ENCODE data around the gene PCTP. TPM values are rescaled to one million over a fixed set of nuclear protein-coding genes. Genes with fewer than 3 reads are reported as not detected.

Gene PCTP
- total RNA-seq, 1 donor from 2014 or later: 6.5 TPM

GRCh38 chr17:55727275-55727674, 23.6 kb upstream of the PCTP start:
- intact Hi-C loops (cut with micrococcal nuclease): no loop called here

- intact Hi-C loops (cut with micrococcal nuclease): no loop called here
Measured at GRCh38 chr17:55727920-55728319, 22.9 kb upstream of the PCTP start.

DNA sequence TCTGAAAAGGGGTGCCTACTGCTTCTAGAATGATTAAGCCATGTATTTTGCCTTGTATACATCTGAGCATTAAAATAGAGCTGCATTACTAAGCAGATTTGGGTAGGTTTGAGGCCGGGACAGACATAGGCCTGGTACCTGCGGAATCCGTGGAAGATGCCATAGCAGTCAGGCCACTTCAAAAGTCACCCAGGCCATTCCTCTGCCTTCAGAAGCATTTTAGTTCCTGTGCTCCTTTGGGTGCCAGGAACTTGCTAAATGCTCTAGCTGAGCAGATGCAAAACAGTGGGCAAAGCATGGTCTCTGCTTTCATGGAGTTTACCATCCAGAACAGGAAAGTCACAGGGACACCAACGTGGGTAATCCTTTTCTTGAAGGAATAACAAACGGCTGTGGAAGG, 22.5 kb upstream of the PCTP start:
- intact Hi-C loops (cut with micrococcal nuclease): no loop called here

DNA sequence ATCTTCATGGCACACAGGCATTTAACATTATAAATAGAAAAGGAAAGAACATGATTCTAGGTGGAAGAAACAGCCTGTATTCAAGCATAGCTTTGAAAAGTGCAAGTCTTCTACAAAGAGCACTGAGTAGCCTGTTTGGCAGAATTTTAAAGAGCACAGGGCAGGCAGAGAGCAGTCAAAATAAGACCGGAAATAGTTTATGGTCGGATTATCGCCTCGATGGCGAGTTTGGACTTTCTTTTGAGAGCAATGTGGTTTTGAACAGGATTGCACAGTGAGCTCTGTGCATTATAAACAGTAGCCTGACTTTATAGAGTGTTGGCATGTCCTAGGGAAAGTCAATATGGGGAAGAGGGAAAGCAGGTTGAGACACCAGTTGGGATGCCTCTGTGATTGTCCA, 22.0 kb upstream of the PCTP start:
- intact Hi-C loops (cut with micrococcal nuclease): no loop called here

DNA sequence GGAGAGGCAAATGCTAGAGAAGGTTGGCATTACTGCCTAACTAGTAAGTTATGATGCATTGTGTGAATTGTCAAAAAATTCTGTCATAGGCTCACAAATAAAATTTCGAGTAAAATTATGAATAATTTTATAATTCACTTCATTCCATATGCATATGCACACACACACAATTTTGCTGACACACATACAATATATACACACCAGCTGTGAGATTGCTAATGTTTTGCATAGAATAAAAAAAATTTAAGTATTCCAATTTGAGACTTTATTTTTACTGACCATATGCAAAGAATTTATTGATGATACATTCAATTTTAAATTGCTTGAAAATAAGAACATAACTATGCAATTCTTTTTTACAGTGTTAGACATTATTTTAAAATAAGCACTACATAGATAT, 21.4 kb upstream of the PCTP start:
- intact Hi-C loops (cut with micrococcal nuclease): no loop called here

- intact Hi-C loops (cut with micrococcal nuclease): no loop called here
Measured at GRCh38 chr17:55730380-55730779, 20.5 kb upstream of the PCTP start.

DNA sequence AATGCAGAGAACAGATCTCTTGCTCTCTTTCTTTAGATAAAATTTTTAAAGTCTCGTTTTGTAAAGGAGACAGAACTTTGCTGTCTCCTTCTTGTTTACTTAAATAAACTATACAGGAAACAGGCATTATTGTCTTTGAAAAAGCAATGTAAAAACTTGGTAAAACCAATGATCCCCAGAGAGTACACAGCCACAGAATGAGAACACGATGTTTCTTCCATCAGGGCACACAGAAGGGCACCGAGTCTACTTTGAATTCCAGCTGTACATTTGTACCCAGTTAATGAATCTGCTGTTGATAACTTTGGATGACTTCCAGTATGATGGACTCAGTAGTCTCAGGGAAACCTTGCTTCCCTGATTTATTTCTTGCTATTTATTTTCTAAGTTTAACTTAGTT, 20.0 kb upstream of the PCTP start:
- intact Hi-C loops (cut with micrococcal nuclease): no loop called here

DNA sequence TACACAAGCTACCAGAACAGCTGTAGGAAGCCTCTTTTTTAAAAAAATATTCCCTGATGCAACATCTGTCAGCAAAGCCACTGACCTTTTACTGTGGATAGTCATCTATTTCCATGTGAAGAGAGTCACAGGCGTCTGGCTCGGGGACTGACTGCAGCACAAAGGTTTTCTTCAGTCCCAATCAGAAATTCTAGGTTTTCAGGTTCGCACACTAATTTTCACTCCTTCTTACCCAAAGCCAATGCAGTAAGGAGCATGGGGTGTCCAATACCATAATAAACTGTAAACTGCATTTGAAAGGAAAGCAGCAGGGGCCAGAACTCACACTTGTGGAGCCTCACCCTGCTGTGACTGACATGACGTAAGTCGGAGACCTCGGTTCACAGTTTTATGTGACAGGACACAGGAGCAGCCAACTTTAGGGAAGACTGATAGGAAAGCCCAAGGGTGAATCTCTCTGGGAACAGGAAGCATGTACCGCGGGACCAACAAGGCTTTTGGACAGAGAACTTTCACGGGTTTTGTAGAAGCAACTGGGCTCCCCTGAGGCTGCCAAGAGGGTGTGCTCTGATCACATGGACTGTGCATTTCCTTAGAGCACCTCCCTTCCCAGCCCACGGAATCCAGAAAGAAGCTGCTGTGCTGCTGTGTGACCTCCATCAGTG, 19.1 kb upstream of the PCTP start:
- intact Hi-C loops (cut with micrococcal nuclease): no loop called here

GRCh38 chr17:55734128-55734781, 16.6 kb upstream of the PCTP start:
- intact Hi-C loops (cut with micrococcal nuclease): no loop called here

- intact Hi-C loops (cut with micrococcal nuclease): loop anchor here (1.0 to 5.0 kb wide), 3 partner anchors 14 to 581 kb away; no protein-coding TSS in a partner anchor
Measured at GRCh38 chr17:55735731-55736405, 15.0 kb upstream of the PCTP start.

GRCh38 chr17:55737976-55738501, 12.8 kb upstream of the PCTP start:
- intact Hi-C loops (cut with micrococcal nuclease): loop anchor here (5.0 kb wide), 1 partner anchor 579 kb away; no protein-coding TSS in a partner anchor

GRCh38 chr17:55740511-55741355, 10.1 kb upstream of the PCTP start:
- intact Hi-C loops (cut with micrococcal nuclease): no loop called here

GRCh38 chr17:55741356-55741700, 9.5 kb upstream of the PCTP start:
- intact Hi-C loops (cut with micrococcal nuclease): no loop called here

- intact Hi-C loops (cut with micrococcal nuclease): no loop called here
Measured at GRCh38 chr17:55742272-55743102, 8.4 kb upstream of the PCTP start.

DNA sequence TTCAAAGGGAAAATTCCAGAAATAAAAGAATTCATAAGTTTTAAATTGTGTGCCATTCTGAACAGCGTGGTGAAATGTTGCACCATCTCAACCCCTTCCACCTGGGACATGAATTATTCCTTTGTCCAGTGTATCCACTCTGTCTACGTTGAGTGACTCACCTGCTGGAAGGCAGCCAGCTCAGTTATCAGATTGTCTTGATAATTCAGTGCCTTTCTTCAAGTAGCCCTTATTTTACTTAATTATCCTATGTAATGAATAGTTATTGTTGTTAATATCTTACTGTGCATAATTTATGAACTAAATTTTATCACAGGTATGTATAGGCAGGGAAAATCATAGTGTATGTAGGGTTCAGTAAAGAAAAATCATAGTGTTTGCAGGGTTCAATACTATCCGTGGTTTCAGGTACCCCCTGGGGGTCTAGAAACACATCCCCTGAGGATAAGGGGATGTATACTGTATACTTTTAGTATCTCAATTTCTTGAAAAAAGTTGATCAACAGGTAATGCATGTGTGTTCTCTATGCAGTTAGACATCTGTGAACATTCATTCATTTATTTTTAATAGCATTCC, 7.7 kb upstream of the PCTP start:
- intact Hi-C loops (cut with micrococcal nuclease): no loop called here

- intact Hi-C loops (cut with micrococcal nuclease): no loop called here
Measured at GRCh38 chr17:55745258-55745657, 5.6 kb upstream of the PCTP start.

- intact Hi-C loops (cut with micrococcal nuclease): no loop called here
Measured at GRCh38 chr17:55746466-55746865, 4.4 kb upstream of the PCTP start.

- intact Hi-C loops (cut with micrococcal nuclease): no loop called here
Measured at GRCh38 chr17:55747209-55747608, 3.6 kb upstream of the PCTP start.

- intact Hi-C loops (cut with micrococcal nuclease): no loop called here
Measured at GRCh38 chr17:55748841-55749240, 2.0 kb upstream of the PCTP start.

DNA sequence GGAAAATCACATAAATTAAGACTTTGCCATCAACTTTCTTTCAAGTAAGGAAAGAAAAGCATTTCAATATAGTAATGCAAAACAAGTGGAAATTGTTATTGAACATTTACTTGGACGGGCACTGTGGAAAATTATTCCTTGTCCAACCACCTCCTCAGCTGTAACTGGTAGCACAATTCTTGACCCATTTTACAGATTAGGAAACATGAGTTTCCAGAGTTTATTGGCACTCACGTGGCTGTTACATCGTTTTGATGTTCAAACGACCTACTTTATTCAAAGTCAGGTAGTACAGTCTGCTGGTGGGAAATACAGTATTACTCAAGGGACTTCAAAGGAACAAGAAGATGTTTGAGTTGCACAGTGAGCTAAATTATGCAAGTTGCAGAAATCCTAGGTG, 866 bp upstream of the PCTP start:
- intact Hi-C loops (cut with micrococcal nuclease): loop anchor here (1.0 to 10.0 kb wide), 7 partner anchors 15 to 1229 kb away; partner anchors contain the start of genes C17orf67, COX11, HLF and SCPEP1

Measured in T-helper 1 cell treated with Interleukin-12 subunit alpha and Interleukin-12 subunit beta and Interleukin-4 antibody, amounts not matched to agents 30 ng/mL and 1 ng/mL, for 36 hours (primary cell).